ENCODE measurements around the gene CDC34. TPM values are rescaled to one million over a fixed set of nuclear protein-coding genes. Genes with fewer than 3 reads are reported as not detected.

CDC34 gene, protein sequence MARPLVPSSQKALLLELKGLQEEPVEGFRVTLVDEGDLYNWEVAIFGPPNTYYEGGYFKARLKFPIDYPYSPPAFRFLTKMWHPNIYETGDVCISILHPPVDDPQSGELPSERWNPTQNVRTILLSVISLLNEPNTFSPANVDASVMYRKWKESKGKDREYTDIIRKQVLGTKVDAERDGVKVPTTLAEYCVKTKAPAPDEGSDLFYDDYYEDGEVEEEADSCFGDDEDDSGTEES
- total RNA-seq (2011; cell fraction: chromatin; rRNA removed; ENCODE audit: low replicate concordance), result 34.1 and 85.3 TPM in 2 replicates
- 68.2 and 70.5 TPM in 2 replicates for total RNA-seq (2011; cell fraction: nucleolus; rRNA removed)
- 40.9 and 50.4 TPM in 2 replicates for total RNA-seq (2011; cell fraction: nucleoplasm; rRNA removed)
- 203 and 207 TPM in 2 replicates for total RNA-seq (2014; rRNA removed)
- 33.0 and 36.2 TPM in 2 replicates for total RNA-seq (2014; rRNA removed; fragmentation: Illumina TruSeq; extraction: Trizol)
- total RNA-seq (2015; rRNA removed; fragmentation: Illumina TruSeq; extraction: Trizol), result 65.5 and 75.7 TPM in 2 replicates
- total RNA-seq (2021), result 125 and 130 TPM in 2 replicates
- polyA plus RNA-seq (2011; rRNA removed), result 82.7 and 103 TPM in 2 replicates
- polyA plus RNA-seq (2011; cell fraction: cytosol; rRNA removed), result 89.6 and 173 TPM in 2 replicates
- polyA plus RNA-seq (2011; cell fraction: nucleus; rRNA removed), result 83.8 and 124 TPM in 2 replicates
- polyA plus RNA-seq (2012), result 72.7 and 83.2 TPM in 2 replicates
- polyA plus RNA-seq (2014; fragmentation: Illumina TruSeq; extraction: Trizol), result 55.7 and 88.4 TPM in 2 replicates
- 1 to 10 TPM in 1 of 2 experiments, under 1 TPM in 1; 0.80 to 1.0 TPM for polyA plus RNA-seq (2014; fragmentation: Nextera tagmentation; extraction: Ambion mirVana)
- 125 and 142 TPM in 2 replicates for polyA plus RNA-seq (2014; rRNA removed)
- polyA minus RNA-seq (2011; rRNA and poly(A)+ RNA removed), result 16.2 and 28.5 TPM in 2 replicates
- 36.4 and 44.9 TPM in 2 replicates for polyA minus RNA-seq (2011; cell fraction: cytosol; rRNA and poly(A)+ RNA removed)
- 18.4 and 20.5 TPM in 2 replicates for polyA minus RNA-seq (2011; cell fraction: nucleus; rRNA and poly(A)+ RNA removed)
- percentile 68 among the genes with signal in this experiment for Bru-seq, nascent RNA
- percentile 74 among the genes with signal in this experiment for BruChase-seq, experiment 1, labeled RNA remaining after a 2-hour chase
- BruChase-seq, experiment 2, labeled RNA remaining after a 6-hour chase, result percentile 80 among the genes with signal in this experiment
- long read RNA-seq, experiment 1, transcript CDC34-206 (2 exons, 899 nt), result minor isoform, 8 of 674 reads
- long read RNA-seq, experiment 1, transcript CDC34-202 (5 exons, 1,147 nt), result minor isoform, 18 of 674 reads
- long read RNA-seq, experiment 1, transcript CDC34-201 (5 exons, 1,471 nt), result major isoform, 464 of 674 reads
- long read RNA-seq, experiment 1, partial matches to known transcripts, result 87 of 674 reads
- long read RNA-seq, experiment 1, other reads (novel, unspliced or antisense), result 94 of 674 reads
- long read RNA-seq, experiment 2, transcript CDC34-201 (5 exons, 1,471 nt), result major isoform, 119 of 195 reads
- long read RNA-seq, experiment 2, transcript CDC34-203 (3 exons, 900 nt), result minor isoform, 5 of 195 reads
- long read RNA-seq, experiment 2, transcript CDC34-206 (2 exons, 899 nt), result minor isoform, 21 of 195 reads
- long read RNA-seq, experiment 2, partial matches to known transcripts, result 8 of 195 reads
- long read RNA-seq, experiment 2, other reads (novel, unspliced or antisense), result 41 of 195 reads
- long read RNA-seq, experiment 3, transcript CDC34-201 (5 exons, 1,471 nt), result major isoform, 11 of 17 reads
- long read RNA-seq, experiment 3, partial matches to known transcripts, result 1 of 17 reads
- long read RNA-seq, experiment 3, other reads (novel, unspliced or antisense), result 4 of 17 reads

DNA sequence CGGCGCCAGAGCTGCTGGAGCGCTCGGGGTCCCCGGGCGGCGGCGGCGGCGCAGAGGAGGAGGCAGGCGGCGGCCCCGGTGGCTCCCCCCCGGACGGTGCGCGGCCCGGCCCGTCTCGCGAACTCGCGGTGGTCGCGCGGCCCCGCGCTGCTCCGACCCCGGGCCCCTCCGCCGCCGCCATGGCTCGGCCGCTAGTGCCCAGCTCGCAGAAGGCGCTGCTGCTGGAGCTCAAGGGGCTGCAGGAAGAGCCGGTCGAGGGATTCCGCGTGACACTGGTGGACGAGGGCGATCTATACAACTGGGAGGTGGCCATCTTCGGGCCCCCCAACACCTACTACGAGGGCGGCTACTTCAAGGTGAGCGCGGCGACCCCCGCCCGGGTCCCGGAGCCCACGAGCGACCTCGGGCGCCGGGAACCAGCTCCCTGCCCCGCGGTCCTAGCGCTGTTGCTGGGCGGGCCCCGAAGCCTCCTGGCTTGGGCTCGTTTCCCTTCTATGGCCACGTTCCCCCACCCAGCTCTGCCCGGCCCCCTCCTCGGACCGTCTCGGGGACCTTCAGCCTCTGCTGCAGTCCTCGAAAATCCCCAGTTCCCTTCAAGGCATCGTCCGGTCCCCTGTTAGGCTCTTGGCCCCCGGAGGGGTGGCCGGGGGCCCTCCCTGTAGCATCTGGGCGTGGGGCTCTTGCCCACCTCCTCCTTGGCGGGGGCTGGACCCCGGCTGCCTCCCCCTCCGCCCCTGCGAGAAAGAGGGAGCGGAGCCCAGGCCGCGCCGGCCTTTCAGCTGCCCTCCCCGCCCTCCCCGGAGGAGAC is at the start of gene CDC34:
Gene CDC34 (plus strand): TSS at position 8 of the 808 bp plus-strand sequence. CDS start 172 bp downstream, at position 180.
- POLR2A ChIA-PET, result interaction anchor here (0.6 to 2.8 kb wide), 14 partner anchors 9 to 1784 kb away, joined by 3 to 12 read pairs (median 6); partner anchors contain the start of gene BSG
- under 1% methylated on average over 18 of the region's 84 CpGs for WGBS (ENCODE audit: insufficient coverage, low coverage, missing lambda C conversion rate)
- FAIRE-seq (no peak), ATAC-seq (peak; percentile 14), DNase-seq (ENCODE audit: extremely low read depth in 1 of 4, low spot score in 3 of 4) (peak in 2 of 4 experiments; percentile 61 to 63)
- peak within 1 kb of the TSS; percentile 90 for H3K27ac ChIP-seq (ENCODE audit: extremely low read depth, low read depth, low read length)
- H3K4me1 ChIP-seq (replicated peaks in 1 of 2; ENCODE audit: control insufficient read depth in 2 of 2, insufficient read depth in 2 of 2, low read length in 2 of 2), result peaks cover 9 to 82% of the 10 kb centered on the region in 2 experiments; a peak in 4 of 5 replicates
- peak within 1 kb of the TSS; percentile 97 for H3K4me3 ChIP-seq
- in situ Hi-C loops (cut with MboI), result no loop called here
- BruUV-seq (replicated peaks), result no TSS peak
- H3K36me3 ChIP-seq (ENCODE audit: control insufficient read depth, insufficient read depth, low read length), result peaks cover 36% of the 10 kb centered on the region; the same call in 1 of the 3 replicates
- peak within 1 kb of the TSS; percentile 97 for H2AFZ ChIP-seq (ENCODE audit: low read depth, low read length)
- peaks cover 6% of the 10 kb centered on the region for H3K9me1 ChIP-seq (ENCODE audit: control insufficient read depth, insufficient read depth, low read length)
- intact Hi-C loops (cut with micrococcal nuclease), result loop anchor here (10.0 kb wide), 1 partner anchor 53 kb away; the partner anchor contains the start of gene HCN2
- H3K9me3 ChIP-seq (replicated peaks; ENCODE audit: control insufficient read depth, insufficient read depth, low read depth, low read length), result peaks cover 4% of the 10 kb centered on the region
- CTCF ChIA-PET (ENCODE audit: low intra/inter-chr PET ratio), result no interaction called here
- H4K20me1 ChIP-seq (replicated peaks; ENCODE audit: control insufficient read depth, insufficient read depth, low read length), result peaks cover 16% of the 10 kb centered on the region
- H3K27me3 ChIP-seq (ENCODE audit: control insufficient read depth in 2 of 2, insufficient read depth in 2 of 2, low read length in 2 of 2), result no peaks in the 10 kb centered on the region
- peak within 1 kb of the TSS; percentile 86 for H3K4me2 ChIP-seq (ENCODE audit: insufficient read depth, low read length)
- peak within 1 kb of the TSS; percentile 83 to 99 for H3K9ac ChIP-seq (ENCODE audit: insufficient read depth in 1 of 2, low read depth in 2 of 2, low read length in 2 of 2)
- H3K79me2 ChIP-seq (ENCODE audit: control insufficient read depth, insufficient read depth, low read length), result peaks cover 49% of the 10 kb centered on the region
- TF ChIP-seq ZBTB7A (IDR thresholded peaks at IDR 0.05; ENCODE audit: borderline replicate concordance, control insufficient read depth, low read depth, low read length), result peak; percentile 83; the same call in 1 of the 2 replicates
- TF ChIP-seq POLR3A (IDR thresholded peaks at IDR 0.05; ENCODE audit: borderline replicate concordance, extremely low read depth, insufficient read depth, insufficient read length), result no peak
- no peak for TF ChIP-seq GTF2A2 (tag; IDR thresholded peaks at IDR 0.05)
- peak; percentile 19 for TF ChIP-seq FIP1L1 (IDR thresholded peaks at IDR 0.05; ENCODE audit: low read depth, low read length, poor library complexity, severe bottlenecking)
- no peak for TF ChIP-seq WHSC1 (IDR thresholded peaks at IDR 0.05; ENCODE audit: low read length)
- TF ChIP-seq, protein P1, sequence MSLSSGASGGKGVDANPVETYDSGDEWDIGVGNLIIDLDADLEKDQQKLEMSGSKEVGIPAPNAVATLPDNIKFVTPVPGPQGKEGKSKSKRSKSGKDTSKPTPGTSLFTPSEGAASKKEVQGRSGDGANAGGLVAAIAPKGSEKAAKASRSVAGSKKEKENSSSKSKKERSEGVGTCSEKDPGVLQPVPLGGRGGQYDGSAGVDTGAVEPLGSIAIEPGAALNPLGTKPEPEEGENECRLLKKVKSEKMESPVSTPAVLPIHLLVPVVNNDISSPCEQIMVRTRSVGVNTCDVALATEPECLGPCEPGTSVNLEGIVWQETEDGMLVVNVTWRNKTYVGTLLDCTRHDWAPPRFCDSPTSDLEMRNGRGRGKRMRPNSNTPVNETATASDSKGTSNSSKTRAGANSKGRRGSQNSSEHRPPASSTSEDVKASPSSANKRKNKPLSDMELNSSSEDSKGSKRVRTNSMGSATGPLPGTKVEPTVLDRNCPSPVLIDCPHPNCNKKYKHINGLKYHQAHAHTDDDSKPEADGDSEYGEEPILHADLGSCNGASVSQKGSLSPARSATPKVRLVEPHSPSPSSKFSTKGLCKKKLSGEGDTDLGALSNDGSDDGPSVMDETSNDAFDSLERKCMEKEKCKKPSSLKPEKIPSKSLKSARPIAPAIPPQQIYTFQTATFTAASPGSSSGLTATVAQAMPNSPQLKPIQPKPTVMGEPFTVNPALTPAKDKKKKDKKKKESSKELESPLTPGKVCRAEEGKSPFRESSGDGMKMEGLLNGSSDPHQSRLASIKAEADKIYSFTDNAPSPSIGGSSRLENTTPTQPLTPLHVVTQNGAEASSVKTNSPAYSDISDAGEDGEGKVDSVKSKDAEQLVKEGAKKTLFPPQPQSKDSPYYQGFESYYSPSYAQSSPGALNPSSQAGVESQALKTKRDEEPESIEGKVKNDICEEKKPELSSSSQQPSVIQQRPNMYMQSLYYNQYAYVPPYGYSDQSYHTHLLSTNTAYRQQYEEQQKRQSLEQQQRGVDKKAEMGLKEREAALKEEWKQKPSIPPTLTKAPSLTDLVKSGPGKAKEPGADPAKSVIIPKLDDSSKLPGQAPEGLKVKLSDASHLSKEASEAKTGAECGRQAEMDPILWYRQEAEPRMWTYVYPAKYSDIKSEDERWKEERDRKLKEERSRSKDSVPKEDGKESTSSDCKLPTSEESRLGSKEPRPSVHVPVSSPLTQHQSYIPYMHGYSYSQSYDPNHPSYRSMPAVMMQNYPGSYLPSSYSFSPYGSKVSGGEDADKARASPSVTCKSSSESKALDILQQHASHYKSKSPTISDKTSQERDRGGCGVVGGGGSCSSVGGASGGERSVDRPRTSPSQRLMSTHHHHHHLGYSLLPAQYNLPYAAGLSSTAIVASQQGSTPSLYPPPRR (CRISPR knock-in tag; IDR thresholded peaks at IDR 0.05; ENCODE audit: borderline replicate concordance), result no peak
- no peak for TF ChIP-seq ARID2 (IDR thresholded peaks at IDR 0.05)
- no peak for TF ChIP-seq NFXL1 (CRISPR knock-in tag; IDR thresholded peaks at IDR 0.05)

Data from K562 (cell line).